IMR-90 (cell line): ENCODE measurements around the gene RUFY4. TPM values are rescaled to one million over a fixed set of nuclear protein-coding genes. Genes with fewer than 3 reads are reported as not detected.

Experiments used
- CHD1 ChIP-seq: IDR thresholded peaks from 2 replicates; pipeline ENCODE4 v1.6.1; 2012; ENCODE audit warnings: low read depth, low read length, improper control_type of control experiment
- FOS ChIP-seq: fragments of 150-350 bp; IDR thresholded peaks from 2 replicates; pipeline ENCODE4 v1.6.1; 2016; ENCODE audit warnings: low read depth, low read length
- MXI1 ChIP-seq: IDR thresholded peaks from 2 replicates; pipeline ENCODE4 v1.6.1; 2012; ENCODE audit warnings: low read depth, mild to moderate bottlenecking, low read length, moderate library complexity, borderline replicate concordance
- polyA plus RNA-seq, 3 experiments: library from polyadenylated mRNA; depleted of rRNA; stranded (reverse); fragments of >200 nt; gene quantifications; 2 replicates each; pipeline ENCODE4 v1.2.3, GENCODE V29; 2012; ENCODE audit warnings: low replicate concordance in 1 of 3
- total RNA-seq: library from RNA; depleted of rRNA; stranded (reverse); fragments of >200 nt; gene quantifications from 2 replicates; pipeline ENCODE4 v1.2.3, GENCODE V29; 2012

The RUFY4 gene
- total and polyA plus RNA-seq, 2 of the 4 experiments (the other 2 are of a cell fraction) = not detected

GRCh38 chr2:218029366-218030360, 39.4 kb upstream of the RUFY4 start (continued):
- TF ChIP-seq FOS = no peak
- no peak for TF ChIP-seq CHD1
- TF ChIP-seq MXI1 = no peak
